Measurements from ENCODE around the gene SPTLC2.

DNA sequence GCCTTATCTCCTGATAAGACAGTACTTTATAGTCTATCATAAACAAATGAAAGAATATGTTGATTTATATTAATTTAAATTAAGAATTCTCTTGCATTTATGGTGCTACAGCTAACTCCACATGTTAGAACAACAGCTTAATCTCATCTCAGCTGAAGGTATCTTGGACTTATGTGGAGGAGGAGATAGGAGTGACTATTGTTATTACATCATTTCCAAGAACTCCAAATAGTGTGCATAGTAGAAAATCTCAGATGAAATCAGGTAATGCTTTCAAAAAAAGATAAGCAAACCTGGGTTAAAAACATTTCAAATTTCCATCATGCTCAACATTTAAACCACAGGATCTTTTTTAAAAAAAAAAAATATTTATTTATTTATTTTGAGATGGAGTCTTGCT lies 86.5 kb downstream of the SPTLC2 start:
- TF ChIP-seq, protein P1, sequence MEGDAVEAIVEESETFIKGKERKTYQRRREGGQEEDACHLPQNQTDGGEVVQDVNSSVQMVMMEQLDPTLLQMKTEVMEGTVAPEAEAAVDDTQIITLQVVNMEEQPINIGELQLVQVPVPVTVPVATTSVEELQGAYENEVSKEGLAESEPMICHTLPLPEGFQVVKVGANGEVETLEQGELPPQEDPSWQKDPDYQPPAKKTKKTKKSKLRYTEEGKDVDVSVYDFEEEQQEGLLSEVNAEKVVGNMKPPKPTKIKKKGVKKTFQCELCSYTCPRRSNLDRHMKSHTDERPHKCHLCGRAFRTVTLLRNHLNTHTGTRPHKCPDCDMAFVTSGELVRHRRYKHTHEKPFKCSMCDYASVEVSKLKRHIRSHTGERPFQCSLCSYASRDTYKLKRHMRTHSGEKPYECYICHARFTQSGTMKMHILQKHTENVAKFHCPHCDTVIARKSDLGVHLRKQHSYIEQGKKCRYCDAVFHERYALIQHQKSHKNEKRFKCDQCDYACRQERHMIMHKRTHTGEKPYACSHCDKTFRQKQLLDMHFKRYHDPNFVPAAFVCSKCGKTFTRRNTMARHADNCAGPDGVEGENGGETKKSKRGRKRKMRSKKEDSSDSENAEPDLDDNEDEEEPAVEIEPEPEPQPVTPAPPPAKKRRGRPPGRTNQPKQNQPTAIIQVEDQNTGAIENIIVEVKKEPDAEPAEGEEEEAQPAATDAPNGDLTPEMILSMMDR (conservative IDR thresholded peaks at IDR 0.05): no peak
- no peak for TF ChIP-seq EZH2 (IDR thresholded peaks at IDR 0.05; ENCODE audit: low read depth)

Measured in PC-9 (cell line).